ENCODE measurements around the gene ARSG. TPM values are rescaled to one million over a fixed set of nuclear protein-coding genes. Genes with fewer than 3 reads are reported as not detected.

ARSG gene
- total RNA-seq, 1 experiment from 2014 or later: 9.3 TPM

Other genes with a start within 250 kb of the ARSG start
- gene AMZ2, start 43.5 kb upstream of the ARSG start, total RNA-seq (2014; rRNA removed; shearing (Covaris generic)): 72.6 and 79.7 TPM in 2 replicates
- gene SLC16A6, start 368 bp upstream of the ARSG start, total RNA-seq (2014; rRNA removed; shearing (Covaris generic)): 3.6 and 3.8 TPM in 2 replicates
- 13.4 and 33.7 TPM in 2 replicates for gene WIPI1, start 166.0 kb downstream of the ARSG start, total RNA-seq (2014; rRNA removed; shearing (Covaris generic))
- 173 and 260 TPM in 2 replicates for gene PRKAR1A, start 220.9 kb downstream of the ARSG start, total RNA-seq (2014; rRNA removed; shearing (Covaris generic))

All from Daoy (cell line).